ENCODE measurements around the gene SRSF3. TPM values are rescaled to one million over a fixed set of nuclear protein-coding genes. Genes with fewer than 3 reads are reported as not detected.
"Not testable (repeated sequence)": the region's sequence is repeated elsewhere in the genome, so short reads cannot be mapped to it uniquely, and the experiment has no call there.

SRSF3 gene
- total RNA-seq, 4 donors from 2014 or later, result 114 to 272 (median 177) TPM

GRCh38 chr6:36570264-36570663 is 23.9 kb upstream of the SRSF3 start:
- intact Hi-C loops (cut with DNase I; ENCODE audit: low total_unique reads), result no loop called here
- TF ChIP-seq POLR2A (IDR thresholded peaks at IDR 0.05) (no peak), CTCF (IDR thresholded peaks at IDR 0.05) (no peak)
- no peak for DNase-seq (ENCODE audit: low spot score in 2 of 2)
- WGBS, 2 donors, result 91 to 97% methylated on average over 2 of the region's 2 CpGs
- no peak overlapping the region for H3K4me3 ChIP-seq (ENCODE audit: low read depth, poor library complexity, severe bottlenecking)

DNA sequence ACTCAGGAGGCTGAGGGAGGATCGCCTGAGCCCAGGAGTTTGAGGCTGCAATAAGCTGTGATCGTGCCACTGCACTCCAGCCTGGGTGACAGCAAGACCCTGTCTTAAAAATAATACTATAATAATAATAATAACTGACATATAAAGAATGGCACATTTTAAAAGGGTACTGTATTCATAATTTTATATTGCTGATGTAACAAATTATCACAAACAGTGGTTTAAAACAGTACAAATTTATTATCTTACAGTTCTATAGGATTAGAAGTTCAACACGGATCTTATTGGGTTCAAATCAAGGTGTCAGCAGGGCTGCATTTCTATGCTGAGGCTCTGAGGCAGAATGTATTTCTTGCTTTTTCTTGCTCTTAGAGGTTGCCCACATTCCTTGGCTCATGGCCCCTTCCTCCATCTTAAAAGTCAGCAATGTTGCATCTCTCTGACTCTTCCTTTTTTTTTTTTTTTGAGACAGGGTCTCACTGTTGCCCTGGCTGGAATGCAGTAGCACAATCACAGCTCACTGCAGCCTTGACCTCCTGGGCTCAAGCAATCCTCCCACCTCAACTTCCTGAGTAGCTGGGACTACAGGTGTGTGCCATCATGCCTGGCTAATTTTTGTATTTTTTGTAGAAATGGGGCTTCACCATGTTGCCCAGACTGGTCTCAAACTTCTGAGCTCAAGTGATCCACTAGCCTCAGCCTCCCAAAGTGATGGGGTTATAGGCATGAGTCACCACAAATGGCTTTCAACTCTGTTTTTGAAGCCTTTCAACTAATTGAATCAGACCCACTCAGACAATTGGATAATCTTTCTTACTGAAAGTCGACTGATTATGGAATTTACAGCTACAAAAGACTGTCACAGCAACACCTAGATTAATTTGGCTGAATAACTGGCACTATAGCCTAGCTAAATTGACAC is 22.8 kb upstream of the SRSF3 start:
- H3K4me3 ChIP-seq (ENCODE audit: low read depth, poor library complexity, severe bottlenecking), result no peak overlapping the region
- DNase-seq (ENCODE audit: low spot score in 2 of 2), result no peak
- WGBS, 2 donors, result 91 to 92% methylated on average over 4 of the region's 4 CpGs
- intact Hi-C loops (cut with DNase I; ENCODE audit: low total_unique reads), result no loop called here
- TF ChIP-seq POLR2A (IDR thresholded peaks at IDR 0.05), result no peak
- TF ChIP-seq CTCF (IDR thresholded peaks at IDR 0.05), result no peak

GRCh38 chr6:36572353-36573311 is 21.5 kb upstream of the SRSF3 start:
- H3K4me3 ChIP-seq (ENCODE audit: low read depth, poor library complexity, severe bottlenecking); intact Hi-C loops (cut with DNase I; ENCODE audit: low total_unique reads); DNase-seq (ENCODE audit: low spot score in 2 of 2): not testable (repeated sequence)
- 89 to 94% methylated on average over 12 of the region's 12 CpGs for WGBS, 2 donors

DNA sequence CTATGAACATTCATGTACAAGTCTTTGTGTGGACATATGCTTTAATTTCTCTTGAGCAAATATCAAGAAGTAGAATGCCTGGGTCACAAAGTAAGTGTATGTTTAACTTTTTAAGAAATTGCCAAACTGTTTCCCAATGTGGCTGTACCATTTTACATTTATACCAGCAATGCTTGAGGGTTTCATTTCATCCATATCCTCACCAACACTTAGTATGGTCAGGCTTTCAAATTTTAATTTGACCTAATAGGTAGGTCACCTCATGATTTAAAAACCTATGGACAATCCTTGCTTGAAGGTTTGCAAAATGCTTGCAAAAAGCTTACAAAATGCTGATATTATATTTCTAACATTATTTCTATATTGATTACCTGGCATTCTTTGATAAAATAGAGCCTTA is 19.5 kb upstream of the SRSF3 start:
- intact Hi-C loops (cut with DNase I; ENCODE audit: low total_unique reads), result no loop called here
- no peak overlapping the region for H3K4me3 ChIP-seq (ENCODE audit: low read depth, poor library complexity, severe bottlenecking)
- DNase-seq (ENCODE audit: low spot score in 2 of 2), result no peak
- TF ChIP-seq POLR2A (IDR thresholded peaks at IDR 0.05), result no peak
- TF ChIP-seq CTCF (IDR thresholded peaks at IDR 0.05), result no peak

DNA sequence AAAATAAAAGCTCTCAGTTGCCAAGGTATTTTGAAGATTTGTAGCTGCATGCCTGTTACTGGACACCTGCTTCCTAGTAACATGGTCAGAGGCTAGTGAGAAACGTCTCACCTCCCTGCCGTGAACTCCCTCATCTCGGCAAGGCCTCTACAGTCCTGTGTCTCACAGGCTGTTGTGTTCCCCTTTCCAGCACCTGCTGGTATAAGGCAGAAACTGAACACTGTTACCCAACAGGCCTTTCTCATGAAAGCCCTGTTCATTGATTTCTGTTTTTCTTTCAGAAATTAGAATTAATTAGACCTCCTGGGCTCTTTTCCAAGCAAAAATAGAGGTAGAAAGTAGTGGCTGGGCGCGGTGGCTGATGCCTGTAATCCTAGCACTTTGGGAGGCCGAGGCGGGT is 17.6 kb upstream of the SRSF3 start:
- intact Hi-C loops (cut with DNase I; ENCODE audit: low total_unique reads), result no loop called here
- WGBS, 2 donors, result 87 to 90% methylated on average over 7 of the region's 7 CpGs

More for the DNA sequence above, 17.6 kb upstream of the SRSF3 start:
- H3K4me3 ChIP-seq (ENCODE audit: low read depth, poor library complexity, severe bottlenecking), result no peak overlapping the region
- DNase-seq (ENCODE audit: low spot score in 2 of 2), result no peak
- TF ChIP-seq POLR2A (IDR thresholded peaks at IDR 0.05) (no peak), CTCF (IDR thresholded peaks at IDR 0.05) (no peak)

All from lower leg skin (tissue), 4 donors.